Bronchial epithelial cell (primary cell): ENCODE data around the gene HSD17B7. TPM values are rescaled to one million over a fixed set of nuclear protein-coding genes. Genes with fewer than 3 reads are reported as not detected.

Experiments
- DNase-seq: peaks from one replicate; pipeline ENCODE4 v3.0.0-alpha.2; 2010; ENCODE audit warnings: low read depth
- FAIRE-seq: peaks from 2 replicates; lab custom pipeline; 2011; peaks lifted over from hg19 to GRCh38; lab: Jason Lieb, UNC
- H3K27me3 ChIP-seq: 2 replicates; pipeline ENCODE4 v1.5.1; 2011; ENCODE audit warnings: low read length; ENCODE audit not compliant: control insufficient read depth, insufficient read depth
- H3K36me3 ChIP-seq: 2 replicates; pipeline ENCODE4 v1.5.1; 2011; ENCODE audit warnings: low read length; ENCODE audit not compliant: control insufficient read depth, insufficient read depth
- H3K4me3 ChIP-seq: 2 replicates; pipeline ENCODE4 v1.5.1; 2011; ENCODE audit warnings: mild to moderate bottlenecking, low read depth, low read length, control low read depth
- total RNA-seq: library from RNA; depleted of rRNA; stranded (reverse); fragments of >200 nt; gene quantifications from 2 replicates; pipeline ENCODE4 v1.2.1, GENCODE V29; 2014
- TF ChIP-seq, protein P1 (sequence below): IDR thresholded peaks from 2 replicates; pipeline ENCODE4 v1.5.1; 2011; ENCODE audit warnings: mild to moderate bottlenecking, moderate library complexity, low read length, control low read depth, inconsistent platforms; ENCODE audit not compliant: insufficient read depth, severe bottlenecking

HSD17B7 gene
- total RNA-seq, 1 donor from 2014 or later, result 20.5 TPM

DNA sequence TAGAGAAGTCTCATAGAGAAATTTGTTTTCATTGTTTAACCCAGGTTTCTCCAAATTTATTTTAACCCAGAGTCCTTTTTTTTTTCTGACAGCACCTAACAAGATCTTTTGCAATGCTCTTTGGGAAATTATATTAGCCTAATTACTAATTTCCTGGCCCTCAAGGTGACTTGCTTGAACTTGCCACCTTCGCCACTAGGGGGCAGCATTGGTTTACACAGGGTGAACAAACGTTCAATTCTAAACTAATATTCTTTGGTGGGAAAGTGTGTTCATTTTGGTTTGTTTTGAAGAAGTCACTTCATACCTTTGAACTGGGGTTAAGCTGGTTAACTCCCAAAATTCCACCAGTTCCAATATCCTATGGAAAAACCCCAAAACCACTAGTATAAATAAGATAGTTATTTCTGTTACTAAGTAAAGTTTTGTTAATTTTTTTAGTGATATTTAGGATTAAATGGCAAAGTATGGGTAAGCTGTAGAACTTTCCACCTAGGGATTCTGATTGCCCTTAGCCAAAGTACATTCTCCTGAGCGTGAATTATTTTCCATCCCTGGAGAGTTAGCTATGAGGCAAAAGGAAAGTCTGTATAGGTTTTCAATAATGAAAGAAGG, 57.4 kb downstream of the HSD17B7 start:
- FAIRE-seq, result no peak
- no peaks in the 10 kb centered on the region for H3K27me3 ChIP-seq
- no peaks in the 10 kb centered on the region for H3K36me3 ChIP-seq
- DNase-seq, result peak; percentile 69
- TF ChIP-seq, protein P1, sequence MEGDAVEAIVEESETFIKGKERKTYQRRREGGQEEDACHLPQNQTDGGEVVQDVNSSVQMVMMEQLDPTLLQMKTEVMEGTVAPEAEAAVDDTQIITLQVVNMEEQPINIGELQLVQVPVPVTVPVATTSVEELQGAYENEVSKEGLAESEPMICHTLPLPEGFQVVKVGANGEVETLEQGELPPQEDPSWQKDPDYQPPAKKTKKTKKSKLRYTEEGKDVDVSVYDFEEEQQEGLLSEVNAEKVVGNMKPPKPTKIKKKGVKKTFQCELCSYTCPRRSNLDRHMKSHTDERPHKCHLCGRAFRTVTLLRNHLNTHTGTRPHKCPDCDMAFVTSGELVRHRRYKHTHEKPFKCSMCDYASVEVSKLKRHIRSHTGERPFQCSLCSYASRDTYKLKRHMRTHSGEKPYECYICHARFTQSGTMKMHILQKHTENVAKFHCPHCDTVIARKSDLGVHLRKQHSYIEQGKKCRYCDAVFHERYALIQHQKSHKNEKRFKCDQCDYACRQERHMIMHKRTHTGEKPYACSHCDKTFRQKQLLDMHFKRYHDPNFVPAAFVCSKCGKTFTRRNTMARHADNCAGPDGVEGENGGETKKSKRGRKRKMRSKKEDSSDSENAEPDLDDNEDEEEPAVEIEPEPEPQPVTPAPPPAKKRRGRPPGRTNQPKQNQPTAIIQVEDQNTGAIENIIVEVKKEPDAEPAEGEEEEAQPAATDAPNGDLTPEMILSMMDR, result peak; percentile 75
- no peak overlapping the region for H3K4me3 ChIP-seq

DNA sequence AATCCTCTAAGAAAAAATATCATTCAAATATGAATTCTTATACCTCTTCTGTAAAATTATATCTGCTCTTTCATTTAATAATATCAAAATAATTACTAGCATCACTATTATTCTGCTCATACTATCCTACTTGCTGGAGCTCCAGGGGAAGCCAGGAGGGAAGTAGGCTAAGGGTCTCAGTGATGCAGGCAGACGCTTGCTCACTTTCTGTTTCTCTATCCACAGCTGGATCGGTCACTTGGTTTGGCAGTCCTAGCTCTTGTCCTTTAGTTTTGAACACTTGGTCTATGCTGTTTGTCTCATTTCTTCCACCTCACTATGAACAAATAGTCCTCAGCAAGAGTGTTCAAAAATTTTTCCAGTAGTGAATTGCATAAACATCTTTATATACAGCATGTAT, 59.2 kb downstream of the HSD17B7 start:
- H3K36me3 ChIP-seq, result no peaks in the 10 kb centered on the region
- H3K4me3 ChIP-seq, result no peak overlapping the region
- FAIRE-seq (no peak), DNase-seq (no peak)
- no peaks in the 10 kb centered on the region for H3K27me3 ChIP-seq
- TF ChIP-seq, protein P1, result no peak

DNA sequence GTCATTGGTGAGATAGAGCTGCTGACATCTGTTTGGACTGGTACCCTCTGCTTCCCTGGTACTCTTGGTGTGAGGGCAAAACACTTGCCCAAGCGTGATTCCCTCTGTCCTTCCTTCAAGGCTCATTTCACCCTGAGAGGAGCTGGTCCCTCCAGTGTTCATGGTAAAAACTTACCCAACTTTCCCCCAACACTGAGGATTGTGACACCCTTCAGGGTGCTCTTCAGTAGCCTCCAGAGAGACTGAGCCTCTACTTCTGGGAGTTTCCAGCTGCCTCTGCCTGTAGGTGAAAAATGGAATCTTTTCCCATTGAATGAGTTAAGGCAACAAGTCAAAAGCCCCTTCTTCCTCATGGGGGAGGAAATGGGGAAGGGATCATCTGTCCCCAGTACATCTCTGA, 60.8 kb downstream of the HSD17B7 start:
- Histone ChIP-seq H3K27me3 (no peaks in the 10 kb centered on the region), H3K36me3 (no peaks in the 10 kb centered on the region), H3K4me3 (no peak overlapping the region)
- DNase-seq (no peak), FAIRE-seq (no peak)
- TF ChIP-seq, protein P1, result no peak

DNA sequence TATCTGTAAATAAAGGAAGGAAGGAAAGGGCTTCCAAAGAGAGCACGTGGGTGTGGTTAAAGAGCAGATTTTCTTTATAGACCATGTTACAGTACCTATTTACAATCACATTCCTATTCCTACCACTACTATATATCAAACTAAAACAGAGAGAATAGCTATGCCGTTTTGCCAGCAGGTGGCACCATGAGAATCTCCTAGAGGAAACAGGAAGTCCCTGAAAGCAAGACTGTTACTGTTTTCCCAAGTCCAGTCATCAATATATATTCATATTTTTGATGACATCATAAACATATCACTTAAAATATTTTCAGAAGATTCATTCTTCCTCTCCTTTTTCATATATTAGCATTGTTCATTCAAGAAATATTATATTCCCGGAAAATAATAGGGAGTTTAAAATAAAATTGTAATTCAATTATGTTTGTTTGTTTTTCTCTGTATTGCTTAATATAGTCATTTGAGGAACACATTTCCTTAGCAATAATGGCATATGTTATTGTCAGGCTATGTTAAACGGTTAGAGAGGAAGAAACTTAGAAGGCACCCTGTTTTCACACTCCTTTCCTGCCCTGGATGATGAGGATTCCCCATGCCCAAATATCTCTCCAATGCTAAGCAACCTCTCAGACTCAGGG, 63.9 kb downstream of the HSD17B7 start:
- DNase-seq (peak; percentile 77), FAIRE-seq (no peak)
- H3K36me3 ChIP-seq, result no peaks in the 10 kb centered on the region
- H3K27me3 ChIP-seq, result no peaks in the 10 kb centered on the region
- TF ChIP-seq, protein P1, result peak; percentile 63
- no peak overlapping the region for H3K4me3 ChIP-seq

DNA sequence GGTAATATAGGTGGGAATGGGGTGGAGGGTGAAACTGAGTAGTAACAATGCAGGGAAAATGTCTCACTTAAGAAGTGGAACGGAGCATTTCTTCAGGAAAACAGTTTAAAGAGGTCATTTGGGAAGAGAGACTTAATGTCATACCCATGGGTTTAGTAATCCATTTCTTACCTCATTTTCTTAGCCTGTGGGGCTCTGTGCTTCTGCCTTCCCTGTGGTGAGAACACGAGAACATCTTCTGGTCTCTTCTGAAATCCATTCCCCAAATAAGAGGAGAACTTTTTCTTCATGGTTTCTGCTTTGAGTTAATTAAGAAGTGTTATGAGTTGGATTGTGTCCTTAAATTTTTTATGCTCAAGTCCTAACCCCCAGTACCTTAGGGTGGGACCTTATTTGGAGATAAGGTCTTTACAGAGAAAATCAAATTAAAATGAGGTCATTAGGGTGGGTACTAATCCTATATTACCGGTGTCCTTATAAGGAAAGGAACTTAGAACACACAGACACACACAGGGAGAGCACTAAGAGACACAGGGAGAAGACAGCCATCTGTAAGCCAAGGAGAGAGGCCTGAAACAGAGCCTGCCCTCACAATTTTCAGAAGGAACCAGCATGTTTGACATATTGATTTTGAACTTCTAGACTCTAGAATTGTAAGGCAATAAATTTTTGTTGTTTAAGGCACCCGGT, 65.1 kb downstream of the HSD17B7 start:
- DNase-seq (peak; percentile 30), FAIRE-seq (no peak)
- no peaks in the 10 kb centered on the region for H3K36me3 ChIP-seq
- TF ChIP-seq, protein P1, result no peak
- H3K27me3 ChIP-seq, result no peaks in the 10 kb centered on the region
- H3K4me3 ChIP-seq, result no peak overlapping the region
